GM12875 (cell line): ENCODE measurements around the gene PPP3CB.

Experiments used
- H3K4me3 ChIP-seq: one replicate; pipeline ENCODE4 v1.5.1; 2011; ENCODE audit warnings: low read depth, low read length, control low read depth
- CTCF ChIP-seq: IDR thresholded peaks from 2 replicates; pipeline ENCODE4 v1.5.1; 2011; ENCODE audit warnings: low read depth, mild to moderate bottlenecking, control low read depth, inconsistent platforms, low read length, moderate library complexity, borderline replicate concordance; ENCODE audit not compliant: insufficient read depth

Gene PPP3CB

GRCh38 chr10:73410897-73411296 is 84.9 kb downstream of the PPP3CB start:
- no peak for TF ChIP-seq CTCF
- no peak overlapping the region for H3K4me3 ChIP-seq

GRCh38 chr10:73408978-73409521 is 86.8 kb downstream of the PPP3CB start:
- H3K4me3 ChIP-seq: no peak overlapping the region
- TF ChIP-seq CTCF: no peak

GRCh38 chr10:73408061-73408460 is 87.8 kb downstream of the PPP3CB start:
- no peak overlapping the region for H3K4me3 ChIP-seq
- no peak for TF ChIP-seq CTCF

DNA sequence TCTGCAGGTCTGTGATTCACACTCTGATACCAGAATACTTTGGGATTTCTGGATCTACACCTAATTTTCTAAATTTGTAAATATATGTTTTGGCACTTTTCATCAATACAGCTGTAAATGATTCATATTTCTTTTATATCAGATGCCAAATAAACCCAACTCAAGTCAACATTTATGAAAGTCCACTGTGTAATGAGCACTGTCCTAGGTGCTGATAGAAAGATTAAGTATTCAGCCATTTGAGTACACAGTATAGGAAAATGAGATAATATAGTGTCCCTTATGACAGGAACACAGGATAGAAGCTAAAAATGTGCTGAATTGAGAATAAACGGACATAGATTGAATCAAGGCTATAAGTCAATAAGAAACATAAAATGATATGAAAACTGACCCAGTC is 88.3 kb downstream of the PPP3CB start:
- no peak overlapping the region for H3K4me3 ChIP-seq
- no peak for TF ChIP-seq CTCF

DNA sequence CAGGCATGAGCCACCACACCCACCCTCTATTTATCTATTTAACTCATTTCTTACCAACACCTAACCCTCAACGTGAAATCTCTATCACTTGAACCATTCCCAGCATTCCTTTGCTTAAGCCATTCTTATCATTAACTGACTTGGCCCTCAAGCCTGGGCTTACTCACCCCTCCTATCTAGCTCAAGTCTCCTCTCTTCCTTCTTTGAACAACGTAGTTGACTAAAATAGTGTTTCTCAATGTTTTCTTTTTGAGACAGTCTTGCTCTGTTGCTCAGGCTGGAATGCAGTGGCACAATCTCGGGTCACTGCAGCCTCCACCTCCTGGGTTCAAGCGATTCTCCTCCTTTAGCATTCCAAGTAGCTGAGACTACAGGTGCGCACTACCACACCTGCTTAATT is 89.0 kb downstream of the PPP3CB start:
- no peak for TF ChIP-seq CTCF
- H3K4me3 ChIP-seq: no peak overlapping the region

DNA sequence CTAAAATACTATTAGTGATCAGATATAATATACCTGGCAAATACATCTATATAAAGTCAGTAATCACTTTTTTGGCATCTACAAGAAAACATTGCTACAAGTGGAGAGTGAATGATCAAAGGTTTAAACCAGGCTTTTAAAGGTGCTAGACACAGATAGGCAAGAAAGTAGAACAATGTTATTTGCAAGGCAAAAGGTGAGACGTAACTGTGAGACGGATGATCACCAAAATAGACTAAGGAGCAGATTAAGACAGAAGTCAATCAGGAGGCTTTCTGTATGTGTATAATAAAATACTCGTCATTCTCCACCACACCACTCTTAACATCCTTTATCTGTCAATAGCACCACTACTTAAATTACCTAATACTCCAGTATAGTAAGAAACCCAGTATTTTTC is 90.3 kb downstream of the PPP3CB start:
- TF ChIP-seq CTCF: no peak
- H3K4me3 ChIP-seq: no peak overlapping the region

- TF ChIP-seq CTCF: no peak
- H3K4me3 ChIP-seq: no peak overlapping the region
Observed at GRCh38 chr10:73404690-73405089, 91.1 kb downstream of the PPP3CB start.
